HEK293 (cell line): ENCODE data around the gene PFDN6.

Experiments used
- CTCF ChIA-PET: fragments of 350-600 bp; formaldehyde crosslinking; extraction: SDS; loops from one replicate; lab custom pipeline; 2021; ENCODE audit warnings: antibody characterized with exemption; lab: Yijun Ruan, JAX
- POLR2A ChIA-PET: fragments of 300-600 bp; formaldehyde crosslinking; extraction: SDS; loops from one replicate; lab custom pipeline; 2020; ENCODE audit warnings: antibody characterized with exemption, inconsistent platforms; lab: Yijun Ruan, JAX
- H3K27ac ChIP-seq: fragments of 200-500 bp; sonication (Bioruptor generic); 2 replicates; pipeline ENCODE4 v1.5.1; 2014; ENCODE audit warnings: low read depth, low read length, control low read depth, inconsistent platforms; ENCODE audit errors: extremely low read depth
- H3K36me3 ChIP-seq, 2 experiments: fragments of 200-500 bp in 1 of 2; sonication (Bioruptor generic) in 1 of 2; 1 replicate in 1 of 2; 2 replicates in 1 of 2; pipeline ENCODE4 v1.5.1; 2014 to 2017; ENCODE audit warnings: inconsistent platforms in 2 of 2, low read length in 2 of 2; ENCODE audit not compliant: control insufficient read depth in 2 of 2, insufficient read depth in 1 of 2
- H3K4me1 ChIP-seq: fragments of 200-500 bp; sonication (Bioruptor generic); 2 replicates; pipeline ENCODE4 v1.5.1; 2014; ENCODE audit warnings: mild to moderate bottlenecking, low read length, inconsistent platforms; ENCODE audit not compliant: control insufficient read depth, insufficient read depth
- H3K4me3 ChIP-seq: 2 replicates; pipeline ENCODE4 v1.5.1; 2011; ENCODE audit warnings: low read depth, mild to moderate bottlenecking, control low read depth, low read length, moderate library complexity
- H3K9me3 ChIP-seq: fragments of 200-500 bp; sonication (Bioruptor generic); 2 replicates; pipeline ENCODE4 v1.5.1; 2014; ENCODE audit warnings: low read depth, low read length, inconsistent platforms; ENCODE audit not compliant: control insufficient read depth, insufficient read depth
- ATF2 ChIP-seq: fragments of 450-650 bp; formaldehyde crosslinking; IDR thresholded peaks from 2 replicates; pipeline ENCODE4 v1.5.1; 2016; ENCODE audit warnings: missing biosample characterization, missing genetic modification characterization, low read depth
- GLIS2 ChIP-seq: fragments of 450-650 bp; formaldehyde crosslinking; IDR thresholded peaks from 2 replicates; pipeline ENCODE4 v1.5.1; 2016; ENCODE audit warnings: missing biosample characterization, missing genetic modification characterization
- HIC1 ChIP-seq: fragments of 450-650 bp; formaldehyde crosslinking; IDR thresholded peaks from 2 replicates; pipeline ENCODE4 v1.5.1; 2016; ENCODE audit warnings: missing biosample characterization, missing genetic modification characterization
- KLF17 ChIP-seq: fragments of 450-650 bp; formaldehyde crosslinking; IDR thresholded peaks from 2 replicates; pipeline ENCODE4 v1.5.1; 2016; ENCODE audit warnings: missing biosample characterization, missing genetic modification characterization
- YY1 ChIP-seq: fragments of 450-650 bp; formaldehyde crosslinking; IDR thresholded peaks from 2 replicates; pipeline ENCODE4 v1.5.1; 2018; ENCODE audit warnings: missing biosample characterization, missing genetic modification characterization
- ZBTB1 ChIP-seq: fragments of 450-650 bp; formaldehyde crosslinking; IDR thresholded peaks from 2 replicates; pipeline ENCODE4 v1.5.1; 2016; ENCODE audit warnings: missing biosample characterization, missing genetic modification characterization
- ZNF324 ChIP-seq: fragments of 450-650 bp; formaldehyde crosslinking; IDR thresholded peaks from 2 replicates; pipeline ENCODE4 v1.5.1; 2016; ENCODE audit warnings: missing biosample characterization, missing genetic modification characterization
- ZNF404 ChIP-seq: fragments of 450-650 bp; formaldehyde crosslinking; IDR thresholded peaks from 2 replicates; pipeline ENCODE4 v1.5.1; 2017; ENCODE audit warnings: missing biosample characterization, missing genetic modification characterization
- ZNF473 ChIP-seq: fragments of 450-650 bp; formaldehyde crosslinking; IDR thresholded peaks from 2 replicates; pipeline ENCODE4 v1.5.1; 2017; ENCODE audit warnings: missing biosample characterization, missing genetic modification characterization
- ZNF518A ChIP-seq: fragments of 450-650 bp; formaldehyde crosslinking; conservative IDR thresholded peaks from 2 replicates; pipeline ENCODE4 v1.5.1; 2016; ENCODE audit warnings: low read depth, missing biosample characterization, missing genetic modification characterization
- ZNF624 ChIP-seq: fragments of 450-650 bp; formaldehyde crosslinking; IDR thresholded peaks from 2 replicates; pipeline ENCODE4 v1.5.1; 2017; ENCODE audit warnings: missing biosample characterization, missing genetic modification characterization
- TF ChIP-seq, protein P1 (sequence below): fragments of 450-650 bp; formaldehyde crosslinking; IDR thresholded peaks from 2 replicates; pipeline ENCODE4 v1.5.1; 2017; ENCODE audit warnings: missing biosample characterization, missing genetic modification characterization

The PFDN6 gene

DNA sequence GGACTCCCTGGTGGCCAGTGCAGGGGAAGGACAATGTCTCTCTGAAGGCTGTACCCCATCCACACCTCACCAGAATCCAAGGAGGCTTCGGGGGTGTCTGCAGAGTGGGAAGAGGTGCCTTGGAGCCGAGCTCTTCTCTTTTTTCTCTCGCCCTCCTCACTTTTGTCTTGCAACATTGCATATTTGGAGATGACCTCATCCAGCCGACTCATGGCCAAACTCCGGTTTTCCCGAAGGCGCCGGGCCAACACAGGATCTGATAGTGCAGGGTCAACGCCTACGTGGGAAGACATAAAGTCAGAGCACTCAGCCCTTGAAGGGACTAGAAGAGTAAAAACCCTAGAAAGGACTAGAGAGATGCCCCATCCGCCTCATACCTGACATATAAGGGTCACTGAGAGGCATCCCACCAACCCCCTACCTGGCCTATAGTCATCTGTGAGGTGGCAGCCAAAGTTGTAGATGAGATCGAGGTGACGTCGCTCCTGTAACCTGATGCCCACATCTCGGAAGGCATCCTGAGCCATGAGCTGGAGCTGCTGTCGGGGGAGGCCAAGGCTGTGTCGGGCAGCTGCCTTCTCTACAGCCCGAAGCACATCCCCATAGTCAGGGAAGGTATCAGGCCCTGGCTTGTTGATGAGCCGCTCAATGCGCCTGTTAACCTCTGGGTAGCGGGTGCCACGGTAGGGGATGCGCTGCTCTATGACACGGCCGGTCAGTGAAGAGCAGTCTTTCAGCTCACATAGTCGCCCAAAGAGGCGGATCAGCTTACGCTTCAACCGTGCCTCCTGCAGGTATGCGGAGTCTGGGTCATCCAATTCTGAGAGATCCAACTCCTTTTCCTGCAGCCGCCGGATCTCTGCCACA is 31.1 kb downstream of the PFDN6 start (continued):
- no peak; the same call in 1 of the 2 replicates for TF ChIP-seq HIC1 (tag by site-specific recombination)
- TF ChIP-seq ZNF473 (tag by site-specific recombination): no peak
- TF ChIP-seq KLF17 (tag by site-specific recombination): no peak
- TF ChIP-seq ZNF404 (tag by site-specific recombination): no peak
- no peak for TF ChIP-seq YY1 (tag by site-specific recombination)
- no peak; the same call in 1 of the 2 replicates for TF ChIP-seq ZNF324 (tag by site-specific recombination)
- TF ChIP-seq ZBTB1 (tag by site-specific recombination): no peak

DNA sequence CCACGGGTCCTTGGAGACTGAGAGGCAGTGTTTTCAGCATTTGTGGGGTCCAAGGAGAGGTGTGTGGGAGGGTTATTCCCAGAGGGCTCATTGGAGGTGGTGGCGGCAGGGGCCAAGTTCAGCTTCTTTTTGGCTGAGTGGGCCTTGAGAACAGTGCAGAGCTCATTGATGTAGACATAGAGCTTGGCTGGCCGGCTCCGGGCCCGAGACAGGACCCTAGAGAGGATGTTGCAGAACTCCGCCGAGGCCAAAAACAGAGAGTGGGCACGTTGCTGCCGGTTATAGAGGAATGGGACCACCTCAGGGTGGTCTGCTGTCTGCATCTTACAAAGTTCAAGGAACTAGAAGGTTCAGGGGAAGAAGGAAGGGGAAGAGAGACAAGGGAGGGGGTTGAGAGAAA is 31.8 kb downstream of the PFDN6 start:
- POLR2A ChIA-PET: interaction anchor here (1.0 to 1.9 kb wide), 7 partner anchors 22 to 349 kb away, joined by 3 to 13 read pairs (median 4); partner anchors contain the start of genes B3GALT4, PFDN6, PHF1 and RGL2
- TF ChIP-seq, protein P1, sequence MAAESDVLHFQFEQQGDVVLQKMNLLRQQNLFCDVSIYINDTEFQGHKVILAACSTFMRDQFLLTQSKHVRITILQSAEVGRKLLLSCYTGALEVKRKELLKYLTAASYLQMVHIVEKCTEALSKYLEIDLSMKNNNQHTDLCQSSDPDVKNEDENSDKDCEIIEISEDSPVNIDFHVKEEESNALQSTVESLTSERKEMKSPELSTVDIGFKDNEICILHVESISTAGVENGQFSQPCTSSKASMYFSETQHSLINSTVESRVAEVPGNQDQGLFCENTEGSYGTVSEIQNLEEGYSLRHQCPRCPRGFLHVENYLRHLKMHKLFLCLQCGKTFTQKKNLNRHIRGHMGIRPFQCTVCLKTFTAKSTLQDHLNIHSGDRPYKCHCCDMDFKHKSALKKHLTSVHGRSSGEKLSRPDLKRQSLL (tag by site-specific recombination): peak; percentile 86
- no peak for TF ChIP-seq KLF17 (tag by site-specific recombination)
- TF ChIP-seq ATF2 (tag by site-specific recombination): no peak
- TF ChIP-seq ZNF624 (tag by site-specific recombination): no peak
- no peak for TF ChIP-seq GLIS2 (tag by site-specific recombination)
- TF ChIP-seq ZNF518A (tag by site-specific recombination): no peak
- Histone ChIP-seq H3K27ac (peak overlapping the region; percentile 18; the same call in 1 of the 2 replicates), H3K4me3 (no peak overlapping the region), H3K4me1 (peaks cover 20% of the 10 kb centered on the region), H3K9me3 (no peaks in the 10 kb centered on the region), H3K36me3 (peaks cover 14 to 34% of the 10 kb centered on the region in 2 experiments)
- CTCF ChIA-PET: interaction anchor here (0.7 to 1.9 kb wide), 3 partner anchors 16 to 43 kb away, joined by 3 to 10 read pairs (median 3); partner anchors contain the start of gene RGL2
